Right hindlimb (tissue), 1 donor: ENCODE results near the gene ACTL7B.
"Not testable (repeated sequence)": the region's sequence is repeated elsewhere in the genome, so short reads cannot be mapped to it uniquely, and the experiment has no call there.

Experiments used
- DNase-seq: peaks from one replicate; pipeline ENCODE4 v3.0.0-alpha.2; 2018

The ACTL7B gene

GRCh38 chr9:108855888-108856287 is at the start of gene ACTL7B:
Gene ACTL7B, minus strand, starts transcription at chr9:108855986. Its CDS starts 56 bp downstream, at chr9:108855930.
- DNase-seq: no peak

- DNase-seq: no peak
Measured at GRCh38 chr9:108905494-108905893, 49.7 kb upstream of the ACTL7B start.

GRCh38 chr9:108904161-108904560 is 48.4 kb upstream of the ACTL7B start:
- no peak for DNase-seq

GRCh38 chr9:108903420-108904103 is 47.8 kb upstream of the ACTL7B start:
- DNase-seq: no peak

GRCh38 chr9:108900176-108900575 is 44.4 kb upstream of the ACTL7B start:
- DNase-seq: no peak

- DNase-seq: not testable (repeated sequence)
Measured at GRCh38 chr9:108899023-108899695, 43.4 kb upstream of the ACTL7B start.

- DNase-seq: no peak
Measured at GRCh38 chr9:108897324-108898096, 41.7 kb upstream of the ACTL7B start.

- DNase-seq: no peak
Measured at GRCh38 chr9:108894225-108894997, 38.6 kb upstream of the ACTL7B start.

GRCh38 chr9:108889649-108890067 is 33.9 kb upstream of the ACTL7B start:
- no peak for DNase-seq

- DNase-seq: not testable (repeated sequence)
Measured at GRCh38 chr9:108886594-108887271, 30.9 kb upstream of the ACTL7B start.

- DNase-seq: no peak
Measured at GRCh38 chr9:108885643-108886348, 30.0 kb upstream of the ACTL7B start.

GRCh38 chr9:108884701-108885100 is 28.9 kb upstream of the ACTL7B start:
- no peak for DNase-seq

GRCh38 chr9:108883085-108883484 is 27.3 kb upstream of the ACTL7B start:
- DNase-seq: no peak

GRCh38 chr9:108882052-108882888 is 26.5 kb upstream of the ACTL7B start:
- DNase-seq: no peak

GRCh38 chr9:108880738-108881316 is 25.0 kb upstream of the ACTL7B start:
- no peak for DNase-seq

GRCh38 chr9:108877524-108877923 is 21.7 kb upstream of the ACTL7B start:
- DNase-seq: no peak

- DNase-seq: no peak
Measured at GRCh38 chr9:108876425-108876824, 20.6 kb upstream of the ACTL7B start.

GRCh38 chr9:108874058-108874788 is 18.4 kb upstream of the ACTL7B start:
- no peak for DNase-seq

GRCh38 chr9:108869092-108869725 is 13.4 kb upstream of the ACTL7B start:
- DNase-seq: no peak
